Peyer's patch (tissue), 4 donors: ENCODE data around the gene ATP5PD. TPM values are rescaled to one million over a fixed set of nuclear protein-coding genes. Genes with fewer than 3 reads are reported as not detected.

Source experiments
- DNase-seq, 3 donors: peaks; one replicate each; pipeline ENCODE4 v3.0.0-alpha.2; 2017 to 2019
- H3K27ac ChIP-seq, 4 donors: fragments of 200-600 bp; sonication (generic); one replicate each; pipeline ENCODE4 v1.5.1; 2016 to 2019
- H3K27me3 ChIP-seq, 2 donors: fragments of 200-600 bp; sonication (generic); one replicate each; pipeline ENCODE4 v1.5.1; 2019
- H3K36me3 ChIP-seq, 3 donors: fragments of 200-600 bp; sonication (generic); one replicate each; pipeline ENCODE4 v1.5.1; 2016 to 2019
- H3K4me1 ChIP-seq, 4 donors: fragments of 200-600 bp; sonication (generic); one replicate each; pipeline ENCODE4 v1.5.1; 2016 to 2019
- H3K4me3 ChIP-seq, 4 donors: fragments of 200-600 bp; sonication (generic); 1 replicate in 3 of 4; 2 replicates in 1 of 4; pipeline ENCODE4 v1.5.1; 2016 to 2019; ENCODE audit warnings: mild to moderate bottlenecking in 1 of 4
- H3K9me3 ChIP-seq, 4 donors: fragments of 200-600 bp; sonication (generic); one replicate each; pipeline ENCODE4 v1.5.1; 2016 to 2019; ENCODE audit warnings: mild to moderate bottlenecking in 1 of 4
- CTCF ChIP-seq, 6 experiments: fragments of 450-650 bp in 4 of 6; fragments of 200-600 bp in 2 of 6; sonication (generic) in 1 of 6; IDR thresholded peaks; one replicate each; pipeline ENCODE4 v1.5.1; 2017 to 2019; ENCODE audit warnings: antibody characterized with exemption in 6 of 6, mild to moderate bottlenecking in 3 of 6, moderate library complexity in 1 of 6
- POLR2A ChIP-seq, 2 donors: fragments of 450-650 bp; IDR thresholded peaks; one replicate each; pipeline ENCODE4 v1.5.1; 2017; ENCODE audit warnings: antibody characterized with exemption in 2 of 2, mild to moderate bottlenecking in 2 of 2, moderate library complexity in 2 of 2
- total RNA-seq, 4 donors: library from RNA; depleted of rRNA; stranded (reverse); fragments of >200 nt; gene quantifications; one replicate each; pipeline ENCODE4 v1.1.0, GENCODE V29; 2016

Gene ATP5PD
- total RNA-seq, 4 donors from 2014 or later = 202 to 302 (median 247) TPM

GRCh38 chr17:75086496-75087181, 39.9 kb upstream of the ATP5PD start:
- Histone ChIP-seq H3K4me3 (no peak overlapping the region), H3K27ac (peak overlapping the region in 3 of 4 donors; percentile 83 to 100 (median 95)), H3K4me1 (peaks cover 0 to 51% (median 10%) of the 10 kb centered on the region in 4 donors), H3K36me3 (no peaks in the 10 kb centered on the region), H3K9me3 (no peaks in the 10 kb centered on the region), H3K27me3 (no peaks in the 10 kb centered on the region)
- TF ChIP-seq POLR2A (IDR thresholded peaks at IDR 0.05) (peak in 1 of 2 donors; percentile 40), CTCF (IDR thresholded peaks at IDR 0.05) (no peak)
- peak in 2 of 3 donors; percentile 65 to 72 for DNase-seq

GRCh38 chr17:75084039-75084660, 37.4 kb upstream of the ATP5PD start:
- no peak for DNase-seq

DNA sequence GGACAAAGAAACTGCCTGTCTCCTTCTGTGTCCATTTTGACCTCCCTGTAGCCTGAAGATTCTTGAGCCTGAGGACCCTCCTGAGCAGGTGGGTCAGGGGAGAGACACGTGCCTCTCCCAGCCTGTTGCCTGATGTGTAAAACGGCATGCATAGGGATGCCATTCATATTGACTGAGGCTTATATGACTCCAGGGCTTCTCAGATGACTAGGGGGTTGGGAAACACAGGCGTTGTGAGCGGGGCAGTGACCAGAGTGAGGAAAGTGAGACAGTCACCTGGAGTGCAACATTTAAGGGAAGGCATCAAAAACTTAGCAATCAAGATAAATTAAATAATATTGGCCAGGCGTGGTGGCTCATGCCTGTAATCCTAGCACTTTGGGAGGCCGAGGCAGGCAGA, 35.9 kb upstream of the ATP5PD start:
- no peak overlapping the region for H3K4me3 ChIP-seq
- peaks cover 0 to 47% (median 21%) of the 10 kb centered on the region in 4 donors for H3K4me1 ChIP-seq
- no peak for TF ChIP-seq CTCF (IDR thresholded peaks at IDR 0.05)
- no peak for TF ChIP-seq POLR2A (IDR thresholded peaks at IDR 0.05)
- DNase-seq = no peak
- H3K27me3 ChIP-seq = no peaks in the 10 kb centered on the region
- H3K9me3 ChIP-seq = no peaks in the 10 kb centered on the region
- no peaks in the 10 kb centered on the region for H3K36me3 ChIP-seq
- H3K27ac ChIP-seq = no peak overlapping the region

More at GRCh38 chr17:75084039-75084660, 37.4 kb upstream of the ATP5PD start:
- Histone ChIP-seq H3K4me1 (peaks cover 0 to 41% (median 11%) of the 10 kb centered on the region in 4 donors), H3K4me3 (no peak overlapping the region), H3K9me3 (no peaks in the 10 kb centered on the region), H3K36me3 (no peaks in the 10 kb centered on the region), H3K27ac (peak overlapping the region in 2 of 4 donors; percentile 44 to 60), H3K27me3 (no peaks in the 10 kb centered on the region)
- TF ChIP-seq CTCF (IDR thresholded peaks at IDR 0.05) (no peak), POLR2A (IDR thresholded peaks at IDR 0.05) (no peak)

GRCh38 chr17:75081611-75082540, 35.1 kb upstream of the ATP5PD start:
- Histone ChIP-seq H3K27ac (no peak overlapping the region), H3K4me3 (no peak overlapping the region), H3K9me3 (no peaks in the 10 kb centered on the region), H3K27me3 (no peaks in the 10 kb centered on the region), H3K36me3 (no peaks in the 10 kb centered on the region), H3K4me1 (peaks cover 0 to 50% (median 25%) of the 10 kb centered on the region in 4 donors)
- DNase-seq = no peak
- TF ChIP-seq POLR2A (IDR thresholded peaks at IDR 0.05) = no peak
- no peak for TF ChIP-seq CTCF (IDR thresholded peaks at IDR 0.05)

DNA sequence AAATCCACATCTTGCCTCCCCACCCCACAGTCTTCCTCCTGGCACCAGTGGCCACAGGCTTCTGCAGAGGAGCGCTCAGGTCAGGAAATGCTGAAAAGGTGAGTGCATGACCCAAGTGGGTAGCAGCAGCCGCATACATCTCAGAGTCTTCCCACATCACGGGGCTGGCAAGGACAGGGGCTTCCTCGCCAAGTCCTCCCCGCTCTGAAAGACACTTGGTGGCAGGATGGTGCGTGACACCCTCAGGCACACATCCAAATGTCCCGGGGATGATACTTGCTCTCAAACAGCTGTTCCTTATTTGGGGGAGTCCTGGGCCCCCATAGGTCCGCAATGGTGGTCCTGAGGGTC, 32.2 kb upstream of the ATP5PD start:
- Histone ChIP-seq H3K9me3 (no peaks in the 10 kb centered on the region), H3K4me1 (peaks cover 0 to 38% (median 26%) of the 10 kb centered on the region in 4 donors), H3K4me3 (no peak overlapping the region), H3K27ac (peak overlapping the region; percentile 7 to 83 (median 75)), H3K36me3 (no peaks in the 10 kb centered on the region), H3K27me3 (no peaks in the 10 kb centered on the region)
- TF ChIP-seq CTCF (IDR thresholded peaks at IDR 0.05) (no peak), POLR2A (IDR thresholded peaks at IDR 0.05) (no peak)
- no peak for DNase-seq
